Calu3 (cell line): ENCODE results near the gene SULT2B1. TPM values are rescaled to one million over a fixed set of nuclear protein-coding genes. Genes with fewer than 3 reads are reported as not detected.
"Not testable (repeated sequence)": the region's sequence is repeated elsewhere in the genome, so short reads cannot be mapped to it uniquely, and the experiment has no call there.

Source experiments
- BruUV-seq: library from RNA; stranded (reverse); fragments of 400-500 nt; replicated peaks from 2 replicates; lab custom pipeline; 2021; lab: Mats Ljungman, UMichigan
- CTCF ChIA-PET: fragments of 300-600 bp; sonication (Branson Sonifier 250); formaldehyde crosslinking; loops from one replicate; lab custom pipeline; 2022; ENCODE audit warnings: antibody characterized with exemption; lab: Charles Lee
- DNase-seq: peaks from one replicate; pipeline ENCODE4 v3.0.0; 2022
- H3K27ac Mint-ChIP-seq: one replicate; pipeline ENCODE4 v1.8.0; 2022; ENCODE audit warnings: mixed read lengths; ENCODE audit not compliant: unreplicated experiment
- H3K27me3 Mint-ChIP-seq: one replicate; pipeline ENCODE4 v1.8.0; 2022; ENCODE audit warnings: mixed read lengths; ENCODE audit not compliant: unreplicated experiment
- H3K36me3 Mint-ChIP-seq: one replicate; pipeline ENCODE4 v1.8.0; 2022; ENCODE audit warnings: mild to moderate bottlenecking, moderate library complexity, mixed read lengths; ENCODE audit not compliant: insufficient read depth, unreplicated experiment
- H3K4me1 Mint-ChIP-seq: one replicate; pipeline ENCODE4 v1.8.0; 2022; ENCODE audit warnings: mild to moderate bottlenecking, low read depth, mixed read lengths; ENCODE audit not compliant: unreplicated experiment
- H3K4me3 Mint-ChIP-seq: one replicate; pipeline ENCODE4 v1.8.0; 2022; ENCODE audit warnings: mild to moderate bottlenecking, low read depth, moderate library complexity, mixed read lengths; ENCODE audit not compliant: unreplicated experiment
- H3K9me3 Mint-ChIP-seq: one replicate; pipeline ENCODE4 v1.8.0; 2022; ENCODE audit warnings: low read depth, mixed read lengths; ENCODE audit not compliant: unreplicated experiment
- intact Hi-C: fragments of 100-400 bp; cut with micrococcal nuclease; formaldehyde crosslinking; loops from one replicate; pipeline ENCODE4 v1.10.0; 2022; ENCODE audit not compliant: unreplicated experiment
- total RNA-seq: library from RNA; stranded (reverse); gene quantifications from 2 replicates; pipeline ENCODE4 v1.2.3, GENCODE V29; 2022
- TF ChIP-seq, protein P1 (sequence below): fragments of 200-600 bp; IDR thresholded peaks from one replicate; pipeline ENCODE4 v1.8.0; 2022; ENCODE audit warnings: antibody characterized with exemption; ENCODE audit not compliant: unreplicated experiment

The SULT2B1 gene
- total RNA-seq, 1 experiment from 2014 or later, result not detected

DNA sequence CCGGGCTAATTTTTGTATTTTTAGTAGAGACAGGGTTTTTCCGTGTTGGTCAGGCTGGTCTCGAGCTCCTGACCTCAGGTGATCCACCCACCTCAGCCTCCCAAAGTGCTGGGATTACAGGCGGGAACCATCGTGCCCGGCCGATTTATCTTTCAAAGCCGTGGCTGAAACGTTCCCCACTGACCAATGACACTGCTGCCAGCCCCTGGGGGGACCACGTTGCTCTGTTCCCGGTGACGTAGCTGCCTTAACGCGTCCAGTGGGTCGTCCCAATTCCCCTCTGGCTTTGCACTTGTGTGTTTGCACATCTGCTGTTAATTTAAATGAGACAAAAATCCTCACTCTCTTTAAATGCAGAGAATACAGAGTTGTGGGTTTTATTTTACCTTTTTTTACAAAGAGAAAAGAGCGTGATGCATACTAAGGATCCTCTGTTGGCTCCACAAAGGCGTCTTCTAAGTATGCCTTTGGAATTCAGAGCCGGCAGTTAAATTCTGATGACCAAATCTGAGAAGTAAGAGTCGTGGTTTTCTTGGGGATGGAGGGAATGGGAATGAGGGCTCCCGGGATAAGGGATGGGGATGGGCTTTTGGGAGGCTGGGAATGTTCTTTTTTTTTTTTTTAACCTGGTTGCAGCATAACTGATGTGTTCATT is 21.8 kb upstream of the SULT2B1 start:
- TF ChIP-seq, protein P1, sequence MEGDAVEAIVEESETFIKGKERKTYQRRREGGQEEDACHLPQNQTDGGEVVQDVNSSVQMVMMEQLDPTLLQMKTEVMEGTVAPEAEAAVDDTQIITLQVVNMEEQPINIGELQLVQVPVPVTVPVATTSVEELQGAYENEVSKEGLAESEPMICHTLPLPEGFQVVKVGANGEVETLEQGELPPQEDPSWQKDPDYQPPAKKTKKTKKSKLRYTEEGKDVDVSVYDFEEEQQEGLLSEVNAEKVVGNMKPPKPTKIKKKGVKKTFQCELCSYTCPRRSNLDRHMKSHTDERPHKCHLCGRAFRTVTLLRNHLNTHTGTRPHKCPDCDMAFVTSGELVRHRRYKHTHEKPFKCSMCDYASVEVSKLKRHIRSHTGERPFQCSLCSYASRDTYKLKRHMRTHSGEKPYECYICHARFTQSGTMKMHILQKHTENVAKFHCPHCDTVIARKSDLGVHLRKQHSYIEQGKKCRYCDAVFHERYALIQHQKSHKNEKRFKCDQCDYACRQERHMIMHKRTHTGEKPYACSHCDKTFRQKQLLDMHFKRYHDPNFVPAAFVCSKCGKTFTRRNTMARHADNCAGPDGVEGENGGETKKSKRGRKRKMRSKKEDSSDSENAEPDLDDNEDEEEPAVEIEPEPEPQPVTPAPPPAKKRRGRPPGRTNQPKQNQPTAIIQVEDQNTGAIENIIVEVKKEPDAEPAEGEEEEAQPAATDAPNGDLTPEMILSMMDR, result no peak
- Mint-ChIP-seq H3K36me3 (no peaks in the 10 kb centered on the region), H3K9me3 (no peaks in the 10 kb centered on the region), H3K27ac (no peak overlapping the region), H3K4me1 (no peaks in the 10 kb centered on the region), H3K4me3 (no peak overlapping the region), H3K27me3 (peaks cover 29% of the 10 kb centered on the region)
- no TSS peak for BruUV-seq
- no peak for DNase-seq
- intact Hi-C loops, result no loop called here
- CTCF ChIA-PET, result interaction anchor here (0.6 to 0.7 kb wide), 3 partner anchors 22 to 1436 kb away, joined by 3 to 4 read pairs (median 4); no protein-coding TSS in a partner anchor

DNA sequence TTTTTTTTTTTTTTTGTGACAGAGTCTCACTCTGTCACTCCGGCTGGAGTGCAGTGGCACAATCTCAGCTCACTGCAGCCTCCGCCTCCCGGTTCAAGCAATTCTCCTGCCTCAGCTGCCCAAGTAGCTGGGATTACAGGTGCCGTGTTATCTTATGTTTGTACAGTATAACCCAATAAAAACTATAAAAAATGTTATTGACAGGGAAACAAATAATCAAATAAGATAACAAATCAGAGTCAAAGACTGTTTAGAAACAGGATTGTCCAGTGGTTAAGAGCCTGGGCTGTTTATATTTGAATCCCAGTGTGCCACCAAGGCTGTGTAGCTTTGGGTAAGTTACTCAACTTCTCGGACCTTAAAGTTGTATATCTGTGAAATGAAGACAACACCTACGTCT is 21.2 kb upstream of the SULT2B1 start:
- CTCF ChIA-PET, result interaction anchor here (0.6 to 0.7 kb wide), 2 partner anchors 22 to 53 kb away, joined by 4 read pairs; no protein-coding TSS in a partner anchor
- H3K27ac Mint-ChIP-seq, result no peak overlapping the region

DNA sequence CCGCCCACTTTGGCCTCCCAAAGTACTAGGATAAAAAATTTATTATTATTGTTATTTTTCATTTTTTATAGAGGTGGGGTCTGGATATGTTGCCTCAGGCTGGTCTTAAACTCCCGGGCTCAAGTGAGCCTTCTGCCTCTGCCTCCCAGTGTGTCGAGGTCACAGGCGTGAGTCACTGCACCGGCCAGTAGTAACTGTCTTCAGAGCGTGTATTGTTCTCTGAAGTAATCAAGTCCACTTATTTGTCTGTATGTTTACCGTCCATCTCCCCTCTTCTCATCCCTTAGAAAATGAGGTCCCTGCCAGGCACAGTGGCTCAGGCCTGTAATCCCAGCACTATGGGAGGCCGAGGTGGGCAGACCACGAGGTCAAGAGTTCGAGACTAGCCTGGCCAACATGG is 18.2 kb upstream of the SULT2B1 start:
- Mint-ChIP-seq H3K27ac (no peak overlapping the region), H3K36me3 (no peaks in the 10 kb centered on the region), H3K4me3 (no peak overlapping the region), H3K27me3 (peaks cover 29% of the 10 kb centered on the region), H3K9me3 (no peaks in the 10 kb centered on the region), H3K4me1 (no peaks in the 10 kb centered on the region)
- intact Hi-C loops, result no loop called here
- DNase-seq, result no peak
- CTCF ChIA-PET, result interaction anchor here (0.6 kb wide), 1 partner anchor 12 kb away, joined by 5 read pairs; no protein-coding TSS in a partner anchor
- BruUV-seq, result no TSS peak
- TF ChIP-seq, protein P1, result no peak

More for the DNA sequence above, 21.2 kb upstream of the SULT2B1 start:
- intact Hi-C loops, result no loop called here
- TF ChIP-seq, protein P1, result no peak
- Mint-ChIP-seq H3K4me1 (no peaks in the 10 kb centered on the region), H3K4me3 (no peak overlapping the region), H3K9me3 (no peaks in the 10 kb centered on the region), H3K27me3 (peaks cover 29% of the 10 kb centered on the region), H3K36me3 (no peaks in the 10 kb centered on the region)
- no peak for DNase-seq
- BruUV-seq, result no TSS peak

DNA sequence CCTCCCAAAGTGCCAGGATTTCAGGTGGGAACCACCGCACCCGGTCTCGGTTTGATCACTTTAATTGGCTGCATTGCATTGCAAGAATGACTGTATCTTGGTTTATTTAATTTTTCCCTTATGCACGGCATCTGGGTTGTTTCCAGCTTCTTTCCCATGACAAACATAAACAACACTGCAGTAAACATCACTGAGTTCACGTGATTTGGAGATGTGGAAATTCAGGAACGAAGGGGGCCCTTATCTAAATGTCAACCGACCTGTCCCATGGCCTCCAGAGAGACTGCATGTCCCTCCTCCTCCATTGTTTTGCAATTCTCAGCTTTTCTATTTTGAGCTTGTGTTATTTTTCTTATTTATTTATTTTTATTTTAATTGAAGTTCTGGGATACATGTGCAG is 14.4 kb upstream of the SULT2B1 start:
- H3K27me3 Mint-ChIP-seq, result peaks cover 6% of the 10 kb centered on the region
- CTCF ChIA-PET, result no interaction called here
- H3K4me1 Mint-ChIP-seq, result no peaks in the 10 kb centered on the region
- intact Hi-C loops, result no loop called here
- TF ChIP-seq, protein P1, result no peak
- H3K27ac Mint-ChIP-seq, result no peak overlapping the region
- no TSS peak for BruUV-seq
- H3K36me3 Mint-ChIP-seq, result no peaks in the 10 kb centered on the region
- DNase-seq, result no peak
- H3K9me3 Mint-ChIP-seq, result no peaks in the 10 kb centered on the region
- no peak overlapping the region for H3K4me3 Mint-ChIP-seq

DNA sequence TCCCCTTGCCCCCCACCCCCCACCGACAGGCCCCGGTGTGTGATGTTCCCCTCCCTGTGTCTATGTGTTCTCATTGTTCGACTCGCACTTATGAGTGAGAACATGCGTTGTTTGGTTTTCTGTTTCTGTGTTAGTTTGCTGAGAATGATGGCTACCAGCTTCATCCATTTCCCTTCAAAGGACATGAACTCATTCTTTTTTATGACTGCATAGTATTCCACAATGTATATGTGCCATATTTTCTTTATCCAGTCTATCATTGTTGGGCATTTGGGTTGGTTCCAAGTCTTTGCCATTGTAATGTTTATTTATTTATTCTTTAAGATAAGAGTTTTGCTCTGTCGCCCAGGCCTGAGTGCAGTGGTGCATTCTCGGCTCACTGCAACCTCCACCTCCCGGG is 13.9 kb upstream of the SULT2B1 start:
- CTCF ChIA-PET, H3K27ac Mint-ChIP-seq, intact Hi-C loops, H3K36me3 Mint-ChIP-seq, H3K27me3 Mint-ChIP-seq, H3K4me3 Mint-ChIP-seq, H3K9me3 Mint-ChIP-seq, DNase-seq, BruUV-seq, H3K4me1 Mint-ChIP-seq: not testable (repeated sequence)
